Measurements from ENCODE around the gene PPP1R16B.

The PPP1R16B gene

GRCh38 chr20:38880952-38881735, 75.6 kb downstream of the PPP1R16B start:
- DNase-seq: no peak

DNA sequence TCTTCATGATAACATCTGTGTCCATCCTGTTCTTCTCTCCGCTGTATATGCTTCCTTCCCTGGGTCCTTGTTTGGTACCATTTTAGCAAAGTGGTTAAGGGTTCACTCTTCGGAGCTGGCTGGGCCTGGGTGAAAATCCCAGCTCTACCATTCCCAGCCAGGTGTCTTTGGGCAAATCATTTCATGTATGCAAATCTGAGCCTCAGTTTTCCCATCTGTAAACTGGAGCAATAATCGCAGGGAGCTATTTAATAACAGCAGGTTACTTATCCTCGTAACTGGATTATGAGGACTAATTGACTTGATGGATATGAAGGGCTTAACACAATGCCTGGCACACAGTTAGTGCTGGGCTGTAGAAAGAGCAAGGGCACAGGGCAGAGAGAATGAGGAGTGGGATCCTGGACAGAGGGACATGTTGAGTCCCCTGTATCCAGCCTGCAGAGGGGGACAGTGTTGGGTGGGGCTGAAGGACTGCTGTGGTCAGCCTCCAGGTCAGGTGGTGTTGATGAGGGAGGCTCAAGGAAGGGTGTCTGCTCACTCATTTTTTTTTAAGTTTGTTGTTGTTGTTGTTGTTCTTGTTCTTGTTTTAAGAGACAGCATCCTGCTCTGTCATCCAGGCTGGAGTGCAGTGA, 76.4 kb downstream of the PPP1R16B start:
- DNase-seq: no peak

- no peak for DNase-seq
These were observed 77.1 kb downstream of the PPP1R16B start for GRCh38 chr20:38882600-38882999.

- no peak for DNase-seq
These were observed 77.8 kb downstream of the PPP1R16B start for GRCh38 chr20:38883081-38883980.

DNA sequence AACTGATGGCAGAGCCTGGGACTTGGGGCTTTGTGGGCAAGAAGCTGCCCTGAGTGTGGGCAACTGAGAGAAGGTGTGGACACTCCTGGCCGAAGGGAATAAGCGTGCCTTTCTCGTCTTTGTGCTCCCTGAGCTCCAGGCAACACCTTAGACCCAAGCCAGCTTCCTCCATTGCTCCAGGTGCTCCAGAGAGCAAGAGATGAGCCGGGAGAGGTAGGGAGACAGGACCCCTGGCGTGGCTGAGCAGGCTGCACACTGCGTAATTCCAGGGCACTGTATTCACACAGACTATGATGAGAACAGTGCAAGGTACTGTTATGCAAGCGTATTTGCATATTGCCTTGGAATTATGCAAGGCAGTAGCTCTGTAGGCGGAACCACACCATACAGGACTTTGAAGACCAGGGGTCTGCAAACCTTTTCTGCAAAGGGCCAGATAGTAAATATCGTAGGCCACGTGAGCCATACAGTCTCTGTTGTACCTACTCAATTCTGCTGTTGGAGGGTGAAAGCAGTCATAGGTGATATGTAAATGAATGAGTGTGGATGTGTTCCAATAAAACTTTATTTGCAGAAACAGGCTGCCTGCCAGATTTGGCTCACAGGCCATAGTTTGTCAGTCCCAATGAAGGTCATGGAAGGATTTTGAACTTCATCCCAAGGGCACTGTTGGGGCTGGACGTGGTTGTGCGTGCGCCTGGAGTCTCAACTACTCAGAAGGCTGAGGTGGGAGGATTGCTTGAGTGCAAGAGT, 78.7 kb downstream of the PPP1R16B start:
- DNase-seq: no peak

DNA sequence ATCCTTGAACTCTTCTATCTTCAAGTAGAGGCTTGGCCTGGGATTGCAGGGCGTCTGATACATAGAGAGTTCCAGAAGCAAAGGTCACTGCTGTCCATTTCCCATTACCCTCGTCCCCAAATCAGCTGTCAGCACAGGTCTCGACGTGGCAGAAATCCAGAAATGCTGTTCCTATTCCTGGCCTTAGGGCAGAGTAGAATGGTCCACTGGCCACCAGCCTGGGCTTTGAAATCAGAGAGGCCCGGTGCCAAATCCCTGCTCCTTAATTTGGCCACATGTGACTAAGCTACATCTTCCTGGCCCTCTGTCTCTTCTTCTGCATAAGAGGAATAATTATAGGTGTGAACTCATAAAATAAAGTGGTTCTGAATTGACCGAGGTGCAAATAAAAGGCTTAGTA, 79.9 kb downstream of the PPP1R16B start:
- DNase-seq: no peak

DNA sequence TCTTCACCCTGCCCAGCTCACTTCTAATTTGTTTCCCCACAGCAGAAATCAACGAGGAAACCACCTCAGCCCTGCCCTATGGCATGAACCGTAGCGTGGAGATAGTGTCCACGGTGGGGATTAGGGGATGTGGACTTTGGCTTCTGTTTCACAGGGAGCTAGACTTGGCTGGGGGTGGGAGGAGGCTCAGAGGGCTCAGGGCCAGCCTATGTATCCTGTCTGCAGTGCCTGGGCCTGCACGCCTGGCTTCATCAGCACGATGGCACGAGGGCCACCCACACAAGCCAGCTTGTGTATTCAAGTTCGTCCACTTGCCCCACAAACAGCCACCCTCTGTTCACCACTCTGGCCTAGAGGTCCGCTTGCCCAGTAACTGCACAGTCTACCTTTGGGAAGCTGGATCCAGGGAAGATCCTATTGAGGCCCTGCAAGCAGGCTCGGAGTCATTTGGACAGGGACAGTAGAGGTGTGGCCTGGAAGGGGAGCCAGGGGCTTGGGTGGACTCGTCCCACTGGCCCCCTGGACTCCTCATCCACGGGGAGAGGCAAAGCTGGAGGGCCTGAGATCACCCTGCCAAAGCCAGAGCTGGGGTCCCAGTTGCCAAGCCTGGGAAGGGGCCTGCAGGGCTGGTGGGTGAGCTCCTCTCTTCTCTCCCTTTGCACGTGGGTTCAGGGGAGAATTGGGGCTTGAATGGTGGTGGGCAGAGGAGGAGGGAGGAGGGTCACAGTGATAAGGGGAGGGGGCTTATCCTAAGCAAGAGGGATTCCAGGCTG, 82.7 kb downstream of the PPP1R16B start:
- no peak for DNase-seq

GRCh38 chr20:38889050-38889449, 83.6 kb downstream of the PPP1R16B start:
- no peak for DNase-seq

DNA sequence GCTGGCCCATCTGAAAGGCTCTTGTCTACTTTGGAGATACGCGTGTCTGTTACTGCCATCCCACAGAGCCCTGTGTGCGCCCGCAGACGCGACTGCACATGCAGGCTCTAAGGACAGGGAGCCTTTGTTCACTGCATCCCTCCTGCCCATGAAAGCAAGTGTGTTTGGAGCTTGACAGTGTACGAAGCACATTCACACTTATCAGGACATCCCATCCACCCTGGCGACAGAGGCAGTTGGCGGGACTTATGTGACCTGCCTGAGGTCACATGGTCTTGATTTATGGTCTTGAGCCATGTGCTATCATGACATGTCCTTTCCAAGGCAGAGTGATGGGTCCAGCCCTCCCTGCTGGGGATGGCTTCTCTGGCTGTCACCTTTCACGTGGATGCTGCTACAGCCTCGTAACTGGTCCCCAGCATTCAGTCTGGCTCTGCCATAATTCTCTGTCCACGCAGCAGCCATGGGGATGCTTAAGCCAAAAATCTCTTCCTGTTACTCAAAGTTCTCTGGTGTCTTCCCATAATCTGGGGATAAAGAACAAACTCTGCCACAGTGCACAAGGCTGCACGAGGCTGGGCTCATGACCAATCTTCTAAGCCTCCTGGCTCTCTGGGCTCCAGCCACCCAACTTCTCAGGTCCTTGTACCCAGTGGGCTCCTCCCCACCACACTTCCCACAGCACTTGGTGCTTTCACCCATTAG, 84.4 kb downstream of the PPP1R16B start:
- no peak for DNase-seq

DNA sequence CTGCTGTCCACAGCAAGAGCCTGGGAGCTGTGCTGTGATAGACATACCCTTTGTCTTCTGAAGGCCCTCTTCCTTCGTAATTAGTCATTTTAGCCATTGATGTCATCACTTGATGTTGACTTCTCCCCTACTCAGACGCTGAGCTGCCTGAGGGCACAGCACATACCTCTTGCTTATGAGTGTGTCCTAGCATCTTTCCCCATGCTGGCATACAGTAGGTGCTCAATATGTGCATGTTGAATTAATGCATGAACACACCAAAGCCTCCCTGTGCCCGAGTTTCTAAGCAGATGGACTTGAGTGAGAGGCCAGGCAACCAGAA, 85.0 kb downstream of the PPP1R16B start:
- DNase-seq: no peak

DNA sequence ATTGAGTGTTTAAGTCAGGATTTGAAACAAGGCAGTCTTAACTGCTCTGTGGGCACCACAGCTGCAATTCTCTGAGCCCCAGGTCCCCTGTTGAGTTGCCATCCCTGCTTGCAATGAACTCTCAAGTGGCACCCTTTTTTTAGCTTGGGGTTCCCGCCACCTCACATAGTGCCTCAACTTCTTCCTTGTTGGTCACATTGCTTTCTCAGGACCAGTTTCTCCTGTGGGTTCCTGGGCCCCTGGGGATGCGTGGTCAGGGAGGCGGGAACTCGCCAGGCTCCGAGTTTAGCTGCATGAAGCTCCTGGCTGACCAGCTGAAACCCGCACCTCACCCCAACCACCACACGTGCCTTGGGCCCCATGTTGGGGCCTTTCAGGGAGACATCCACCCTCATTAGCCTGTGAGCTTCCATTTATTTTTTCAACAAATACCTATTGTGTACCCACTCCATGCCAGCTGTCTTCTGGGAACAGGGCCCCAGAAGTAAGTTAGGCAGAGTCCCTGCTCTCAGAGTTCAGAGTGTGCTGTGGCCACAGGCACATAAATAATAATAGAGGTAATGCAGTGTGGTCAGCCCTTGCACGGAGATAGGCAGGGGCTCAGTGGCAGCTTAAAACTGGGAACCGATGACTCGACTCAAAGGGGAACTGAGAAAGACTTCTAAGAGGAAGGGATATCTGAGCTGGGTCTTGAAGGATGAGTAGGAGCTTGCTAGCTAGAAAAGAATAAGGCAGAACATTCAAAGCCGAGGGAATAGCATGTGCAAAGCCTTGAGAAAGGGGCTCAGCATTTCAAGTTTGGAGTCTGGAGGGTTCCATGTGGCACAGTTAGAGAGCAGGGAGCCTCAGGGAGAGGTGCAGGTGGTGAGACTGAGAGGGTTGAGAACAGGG, 86.8 kb downstream of the PPP1R16B start:
- DNase-seq: no peak

DNA sequence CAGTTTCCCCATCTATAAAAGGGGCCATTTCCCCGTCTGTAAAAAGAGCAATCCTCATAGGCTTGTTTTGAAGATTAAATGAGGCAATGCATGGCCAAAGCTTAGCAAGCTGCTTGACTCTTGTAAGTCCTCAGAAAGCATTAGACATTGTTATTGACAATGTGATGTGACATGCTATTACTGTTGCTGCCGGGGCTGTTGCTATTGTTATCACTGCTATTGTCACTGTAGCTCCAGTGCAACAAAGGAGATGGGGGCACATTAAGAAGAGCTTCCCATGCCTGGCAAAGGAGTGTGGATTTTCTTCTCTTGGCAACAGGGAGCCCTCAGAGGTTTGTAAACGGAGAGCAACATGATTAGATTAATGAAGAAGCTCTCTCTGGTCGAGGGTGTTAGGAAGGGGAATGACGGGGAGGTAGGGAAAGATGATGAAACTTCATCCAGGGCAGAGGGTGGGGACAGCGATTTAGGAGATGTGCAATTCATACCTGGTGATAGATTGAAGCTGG, 87.6 kb downstream of the PPP1R16B start:
- DNase-seq: no peak

GRCh38 chr20:38893565-38894090, 88.1 kb downstream of the PPP1R16B start:
- DNase-seq: peak; percentile 80

- no peak for DNase-seq
These were observed 88.8 kb downstream of the PPP1R16B start for GRCh38 chr20:38894091-38894847.

- no peak for DNase-seq
These were observed 89.8 kb downstream of the PPP1R16B start for GRCh38 chr20:38895098-38895949.

- no peak for DNase-seq
These were observed 90.6 kb downstream of the PPP1R16B start for GRCh38 chr20:38896009-38896594.

GRCh38 chr20:38897267-38897666, 91.8 kb downstream of the PPP1R16B start:
- no peak for DNase-seq

DNA sequence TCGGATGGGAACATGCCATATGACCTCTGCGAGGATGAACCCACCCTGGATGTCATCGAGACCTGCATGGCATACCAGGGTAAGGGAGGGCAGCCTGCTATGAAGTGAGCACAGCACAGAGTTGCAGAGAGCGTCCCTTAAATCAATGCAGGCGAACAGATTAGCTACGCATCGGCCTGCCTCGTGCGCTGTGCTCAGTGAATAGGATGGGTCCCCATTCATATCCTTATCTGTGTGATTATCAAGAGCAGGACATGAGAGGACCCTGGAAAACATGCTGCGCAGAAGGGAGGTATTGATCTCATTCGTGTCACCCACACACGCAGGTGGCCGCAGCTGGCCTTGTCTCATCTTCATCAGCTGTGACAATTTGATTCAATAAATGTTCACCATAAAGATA, 95.1 kb downstream of the PPP1R16B start:
- no peak for DNase-seq

Measured in activated naive CD4-positive, alpha-beta T cell treated with anti-CD3 and anti-CD28 coated beads, Interleukin-2, amount 50 U/mL, for 16 hours (primary cell).